HG02981 (cell line): ENCODE data around the gene ARHGEF5.
"Not testable (repeated sequence)": the region's sequence is repeated elsewhere in the genome, so short reads cannot be mapped to it uniquely, and the experiment has no call there.

Source experiments
- ATAC-seq: cut with Tn5 transposase; IDR thresholded peaks from one replicate; pipeline ENCODE4 v1.9.1; 2021; ENCODE audit warnings: mild to moderate bottlenecking, moderate library complexity; ENCODE audit not compliant: unreplicated experiment

ARHGEF5 gene

DNA sequence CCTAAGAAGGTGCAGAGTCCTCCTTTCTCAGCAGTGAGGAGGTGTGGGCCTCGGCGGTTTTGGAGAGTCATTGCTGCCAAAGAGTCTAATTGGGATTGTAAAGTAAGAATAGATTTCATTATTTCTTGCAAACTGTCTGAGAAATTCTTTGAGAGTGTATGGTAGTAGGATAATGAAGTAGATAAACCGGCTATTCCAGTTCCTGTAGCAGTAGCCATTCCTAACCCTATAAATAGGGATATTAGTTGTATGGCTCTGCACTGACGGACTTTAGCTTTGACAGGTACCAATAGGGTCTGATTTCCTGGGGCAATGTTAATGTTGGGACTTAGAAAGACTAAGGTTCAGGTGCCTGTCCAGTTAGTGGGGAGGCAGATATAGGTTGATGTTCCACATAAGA is 63.7 kb downstream of the ARHGEF5 start:
- not testable (repeated sequence) for ATAC-seq

DNA sequence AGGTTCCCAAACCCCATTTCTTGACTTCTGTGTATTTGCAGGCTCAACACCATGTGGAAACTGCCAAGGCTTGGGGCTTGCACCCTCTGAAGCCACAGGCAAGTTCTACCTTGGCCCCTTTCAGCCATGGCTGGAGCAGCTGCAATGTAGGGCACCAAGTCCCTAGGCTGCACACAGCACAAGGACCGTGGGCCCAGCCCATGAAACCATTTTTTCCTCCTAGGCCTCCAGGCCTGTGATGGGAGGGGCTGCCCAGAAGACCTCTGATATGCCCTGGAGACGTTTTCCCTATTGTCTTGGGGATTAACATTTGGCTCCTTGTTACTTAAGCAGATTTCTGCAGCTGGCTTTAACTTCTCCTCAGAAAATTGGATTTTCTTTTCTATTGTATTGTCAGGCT is 72.3 kb downstream of the ARHGEF5 start:
- not testable (repeated sequence) for ATAC-seq

DNA sequence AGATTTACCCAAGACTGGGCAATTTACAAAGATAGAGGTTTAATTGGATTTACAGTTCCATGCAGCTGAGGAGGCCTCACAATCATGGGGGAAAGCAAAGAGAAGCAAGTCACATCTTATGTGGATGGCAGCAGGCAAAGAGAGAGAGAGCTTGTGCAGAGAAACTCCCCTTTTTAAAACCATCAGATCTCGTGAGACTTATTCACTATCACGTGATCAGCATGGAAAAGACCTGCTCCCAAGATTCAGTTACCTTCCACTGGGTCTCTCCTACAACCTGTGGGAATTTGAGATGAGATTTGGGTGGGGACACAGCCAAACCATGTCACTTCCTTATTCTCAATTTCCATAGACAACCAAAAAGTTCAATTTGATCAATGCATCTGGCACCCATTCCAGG is 73.2 kb downstream of the ARHGEF5 start:
- ATAC-seq: no peak
